BE2C (cell line): ENCODE results near the gene APLF.

Experiments
- DNase-seq: peaks from one replicate; pipeline ENCODE4 v3.0.0-alpha.2; 2020
- H3K27me3 ChIP-seq: fragments of 250-450 bp; sonication (Bioruptor Pico); 2 replicates; pipeline ENCODE4 v1.5.1; 2020; ENCODE audit warnings: mild to moderate bottlenecking
- H3K36me3 ChIP-seq: fragments of 250-450 bp; sonication (Bioruptor Pico); 2 replicates; pipeline ENCODE4 v1.5.1; 2020; ENCODE audit warnings: mild to moderate bottlenecking
- H3K4me1 ChIP-seq: fragments of 250-450 bp; sonication (Bioruptor Pico); 2 replicates; pipeline ENCODE4 v1.5.1; 2020
- H3K4me3 ChIP-seq: 2 replicates; pipeline ENCODE4 v1.5.1; 2011; ENCODE audit warnings: low read depth, low read length
- H3K9me3 ChIP-seq: fragments of 250-450 bp; sonication (Bioruptor Pico); 2 replicates; pipeline ENCODE4 v1.5.1; 2020
- CTCF ChIP-seq: IDR thresholded peaks from 2 replicates; pipeline ENCODE4 v1.5.1; 2012; ENCODE audit warnings: mild to moderate bottlenecking, low read depth, low read length

The APLF gene

DNA sequence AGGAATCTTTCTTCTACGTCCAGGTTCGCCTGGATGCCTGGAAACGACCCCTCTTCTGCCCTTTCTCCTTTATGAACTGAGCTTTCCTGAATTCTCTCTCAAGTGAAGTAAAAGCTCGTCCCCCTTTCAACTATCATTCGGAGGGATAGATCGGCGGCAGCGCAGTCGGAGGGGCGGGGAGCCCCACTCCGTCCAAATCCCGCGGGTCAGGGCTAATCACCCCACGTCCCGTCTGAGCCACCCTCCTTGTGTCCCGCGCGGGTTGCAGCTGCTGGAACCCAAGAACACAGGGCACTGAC is 658 bp upstream of the APLF start:
- Histone ChIP-seq H3K9me3 (no peaks in the 10 kb centered on the region), H3K4me1 (no peaks in the 10 kb centered on the region), H3K4me3 (peak overlapping the region; percentile 69), H3K27me3 (no peaks in the 10 kb centered on the region), H3K36me3 (no peaks in the 10 kb centered on the region)
- TF ChIP-seq CTCF, result no peak
- DNase-seq, result no peak

GRCh38 chr2:68468801-68469200 is 1.4 kb downstream of the APLF start:
- Histone ChIP-seq H3K4me3 (no peak overlapping the region), H3K4me1 (no peaks in the 10 kb centered on the region), H3K36me3 (no peaks in the 10 kb centered on the region), H3K27me3 (peaks cover 2% of the 10 kb centered on the region; the same call in 1 of the 2 replicates), H3K9me3 (no peaks in the 10 kb centered on the region)
- TF ChIP-seq CTCF, result no peak
- DNase-seq, result no peak

GRCh38 chr2:68469935-68470334 is 2.5 kb downstream of the APLF start:
- no peaks in the 10 kb centered on the region for H3K9me3 ChIP-seq
- no peaks in the 10 kb centered on the region for H3K36me3 ChIP-seq
- no peak for DNase-seq
- no peak for TF ChIP-seq CTCF
- no peak overlapping the region for H3K4me3 ChIP-seq
- H3K4me1 ChIP-seq, result no peaks in the 10 kb centered on the region
- H3K27me3 ChIP-seq, result peaks cover 2% of the 10 kb centered on the region; the same call in 1 of the 2 replicates

DNA sequence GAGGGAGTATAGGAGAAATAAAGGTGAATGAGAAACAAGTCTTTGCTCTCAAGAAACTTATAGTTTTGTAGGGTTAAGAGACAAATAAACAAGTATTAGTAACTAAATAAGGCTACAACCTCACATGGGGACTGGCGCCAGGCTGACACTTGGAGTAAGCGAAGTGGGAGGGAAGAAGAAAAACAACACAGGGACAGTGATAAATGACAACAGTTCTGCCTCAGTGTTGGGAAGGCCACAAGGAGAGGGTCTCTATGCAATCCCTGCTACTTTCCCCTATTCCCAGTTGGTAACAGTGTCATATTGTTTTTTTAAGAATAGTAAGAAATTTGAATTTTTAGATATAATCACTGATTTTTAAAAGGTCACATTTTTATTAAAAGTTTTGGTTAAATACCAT is 4.0 kb downstream of the APLF start:
- Histone ChIP-seq H3K36me3 (no peaks in the 10 kb centered on the region), H3K9me3 (no peaks in the 10 kb centered on the region), H3K4me3 (no peak overlapping the region), H3K4me1 (no peaks in the 10 kb centered on the region), H3K27me3 (peaks cover 2% of the 10 kb centered on the region; the same call in 1 of the 2 replicates)
- no peak for DNase-seq
- no peak for TF ChIP-seq CTCF

GRCh38 chr2:68472796-68473414 is 5.5 kb downstream of the APLF start:
- TF ChIP-seq CTCF, result no peak
- H3K4me1 ChIP-seq, result no peaks in the 10 kb centered on the region
- no peak for DNase-seq
- no peak overlapping the region for H3K4me3 ChIP-seq
- no peaks in the 10 kb centered on the region for H3K9me3 ChIP-seq
- peaks cover 2% of the 10 kb centered on the region; the same call in 1 of the 2 replicates for H3K27me3 ChIP-seq
- no peaks in the 10 kb centered on the region for H3K36me3 ChIP-seq

DNA sequence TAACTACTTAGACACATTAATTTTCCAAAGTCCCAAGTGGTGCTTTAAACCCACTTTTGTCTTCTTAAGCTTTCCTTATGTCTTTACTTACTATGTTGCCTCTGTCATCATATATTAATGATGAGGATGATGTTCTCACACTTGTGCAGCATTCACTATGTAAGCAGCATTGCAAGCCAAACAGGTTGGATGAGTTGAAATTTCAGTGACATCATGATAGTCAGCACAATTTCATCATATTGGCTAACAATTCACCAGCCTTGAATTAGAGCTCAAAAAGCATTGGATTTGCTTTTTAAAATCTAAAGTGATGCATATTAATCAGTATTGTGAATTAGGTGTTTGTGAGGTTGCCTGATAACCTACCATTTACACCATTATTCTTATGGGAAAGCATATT is 7.7 kb downstream of the APLF start:
- Histone ChIP-seq H3K4me1 (no peaks in the 10 kb centered on the region), H3K4me3 (no peak overlapping the region), H3K27me3 (peaks cover 2% of the 10 kb centered on the region; the same call in 1 of the 2 replicates), H3K9me3 (no peaks in the 10 kb centered on the region), H3K36me3 (no peaks in the 10 kb centered on the region)
- DNase-seq, result no peak
- TF ChIP-seq CTCF, result no peak
